HUES48 (cell line): Measurements from ENCODE around the gene TTC28.
"Not testable (repeated sequence)": the region's sequence is repeated elsewhere in the genome, so short reads cannot be mapped to it uniquely, and the experiment has no call there.

Experiments used
- H3K27ac ChIP-seq: one replicate; pipeline ENCODE4 v1.7.0; 2013; ENCODE audit warnings: low read depth, low read length, inconsistent platforms
- H3K27me3 ChIP-seq: 2 replicates; pipeline ENCODE4 v1.6.1; 2013; ENCODE audit warnings: mild to moderate bottlenecking, low read length; ENCODE audit not compliant: control insufficient read depth, insufficient read depth
- H3K36me3 ChIP-seq: 2 replicates; pipeline ENCODE4 v1.6.1; 2013; ENCODE audit warnings: low read length; ENCODE audit not compliant: control insufficient read depth, insufficient read depth
- H3K4me1 ChIP-seq: 2 replicates; pipeline ENCODE4 v1.6.1; 2013; ENCODE audit warnings: mild to moderate bottlenecking, low read length; ENCODE audit not compliant: control insufficient read depth, insufficient read depth
- H3K4me3 ChIP-seq: 2 replicates; pipeline ENCODE4 v1.5.1; 2013; ENCODE audit warnings: mild to moderate bottlenecking, low read depth, low read length
- H3K9ac ChIP-seq: 2 replicates; pipeline ENCODE4 v1.6.1; 2013; ENCODE audit warnings: mild to moderate bottlenecking, low read depth, low read length, moderate library complexity
- H3K9me3 ChIP-seq: 2 replicates; pipeline ENCODE4 v1.6.1; 2013; ENCODE audit warnings: low read length; ENCODE audit not compliant: control insufficient read depth, insufficient read depth

TTC28 gene

GRCh38 chr22:28094771-28095170, 584.9 kb downstream of the TTC28 start:
- H3K27ac ChIP-seq: no peak overlapping the region
- no peak overlapping the region for H3K9ac ChIP-seq
- H3K27me3 ChIP-seq: no peaks in the 10 kb centered on the region
- no peaks in the 10 kb centered on the region for H3K36me3 ChIP-seq
- no peak overlapping the region for H3K4me3 ChIP-seq
- no peaks in the 10 kb centered on the region for H3K9me3 ChIP-seq
- H3K4me1 ChIP-seq: no peaks in the 10 kb centered on the region

GRCh38 chr22:28093711-28094110, 585.9 kb downstream of the TTC28 start:
- no peaks in the 10 kb centered on the region for H3K36me3 ChIP-seq
- H3K27ac ChIP-seq: no peak overlapping the region
- no peak overlapping the region for H3K9ac ChIP-seq
- H3K9me3 ChIP-seq: no peaks in the 10 kb centered on the region
- H3K4me1 ChIP-seq: no peaks in the 10 kb centered on the region
- H3K4me3 ChIP-seq: no peak overlapping the region
- H3K27me3 ChIP-seq: no peaks in the 10 kb centered on the region

GRCh38 chr22:28091486-28091885, 588.2 kb downstream of the TTC28 start:
- no peaks in the 10 kb centered on the region for H3K36me3 ChIP-seq
- H3K4me1 ChIP-seq: no peaks in the 10 kb centered on the region
- H3K9me3 ChIP-seq: no peaks in the 10 kb centered on the region
- H3K4me3 ChIP-seq: no peak overlapping the region
- H3K9ac ChIP-seq: no peak overlapping the region
- no peak overlapping the region for H3K27ac ChIP-seq
- H3K27me3 ChIP-seq: no peaks in the 10 kb centered on the region

GRCh38 chr22:28089541-28089940, 590.1 kb downstream of the TTC28 start:
- H3K9me3 ChIP-seq, H3K4me3 ChIP-seq, H3K4me1 ChIP-seq, H3K36me3 ChIP-seq, H3K27me3 ChIP-seq, H3K27ac ChIP-seq, H3K9ac ChIP-seq: not testable (repeated sequence)

DNA sequence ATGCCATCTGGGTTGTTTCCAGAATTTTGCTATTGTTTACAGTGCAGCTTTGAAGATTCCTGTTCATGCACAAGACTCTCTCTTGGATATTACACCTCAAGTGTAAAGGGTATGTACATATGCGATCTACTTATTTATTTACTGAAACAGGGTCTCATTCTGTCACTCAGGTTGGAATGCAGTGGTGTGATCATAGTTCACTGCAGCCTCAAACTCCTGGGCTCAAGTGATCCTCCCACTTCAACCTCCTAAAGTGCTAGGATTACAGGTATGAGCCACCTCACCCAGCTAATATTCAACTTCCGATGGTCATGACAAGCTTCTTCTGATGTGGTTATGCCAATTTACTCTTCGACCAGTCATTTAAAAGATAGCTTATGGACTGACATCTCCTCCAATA, 602.5 kb downstream of the TTC28 start:
- no peak overlapping the region for H3K4me3 ChIP-seq
- H3K36me3 ChIP-seq: no peaks in the 10 kb centered on the region
- H3K9me3 ChIP-seq: peaks cover 2% of the 10 kb centered on the region; the same call in 1 of the 2 replicates
- no peaks in the 10 kb centered on the region for H3K27me3 ChIP-seq
- H3K27ac ChIP-seq: no peak overlapping the region
- H3K4me1 ChIP-seq: no peaks in the 10 kb centered on the region
- H3K9ac ChIP-seq: no peak overlapping the region

GRCh38 chr22:28075358-28075981, 604.2 kb downstream of the TTC28 start:
- no peaks in the 10 kb centered on the region for H3K27me3 ChIP-seq
- H3K4me3 ChIP-seq: no peak overlapping the region
- no peaks in the 10 kb centered on the region for H3K9me3 ChIP-seq
- no peak overlapping the region for H3K27ac ChIP-seq
- H3K9ac ChIP-seq: no peak overlapping the region
- H3K4me1 ChIP-seq: no peaks in the 10 kb centered on the region
- no peaks in the 10 kb centered on the region for H3K36me3 ChIP-seq

- Histone ChIP-seq H3K36me3 (no peaks in the 10 kb centered on the region), H3K4me1 (no peaks in the 10 kb centered on the region)
These were observed 605.1 kb downstream of the TTC28 start for GRCh38 chr22:28074526-28074925.

GRCh38 chr22:28072066-28072465, 607.6 kb downstream of the TTC28 start:
- Histone ChIP-seq H3K9ac (no peak overlapping the region), H3K27ac (no peak overlapping the region), H3K27me3 (no peaks in the 10 kb centered on the region), H3K36me3 (no peaks in the 10 kb centered on the region), H3K9me3 (no peaks in the 10 kb centered on the region), H3K4me1 (no peaks in the 10 kb centered on the region), H3K4me3 (no peak overlapping the region)

More at GRCh38 chr22:28074526-28074925, 605.1 kb downstream of the TTC28 start:
- H3K4me3 ChIP-seq: no peak overlapping the region
- H3K9ac ChIP-seq: no peak overlapping the region
- H3K9me3 ChIP-seq: no peaks in the 10 kb centered on the region
- no peaks in the 10 kb centered on the region for H3K27me3 ChIP-seq
- H3K27ac ChIP-seq: no peak overlapping the region

- Histone ChIP-seq H3K27ac (no peak overlapping the region), H3K4me3 (no peak overlapping the region), H3K9me3 (no peaks in the 10 kb centered on the region), H3K36me3 (no peaks in the 10 kb centered on the region), H3K27me3 (no peaks in the 10 kb centered on the region), H3K9ac (no peak overlapping the region), H3K4me1 (no peaks in the 10 kb centered on the region)
These were observed 610.8 kb downstream of the TTC28 start for GRCh38 chr22:28068826-28069225.

DNA sequence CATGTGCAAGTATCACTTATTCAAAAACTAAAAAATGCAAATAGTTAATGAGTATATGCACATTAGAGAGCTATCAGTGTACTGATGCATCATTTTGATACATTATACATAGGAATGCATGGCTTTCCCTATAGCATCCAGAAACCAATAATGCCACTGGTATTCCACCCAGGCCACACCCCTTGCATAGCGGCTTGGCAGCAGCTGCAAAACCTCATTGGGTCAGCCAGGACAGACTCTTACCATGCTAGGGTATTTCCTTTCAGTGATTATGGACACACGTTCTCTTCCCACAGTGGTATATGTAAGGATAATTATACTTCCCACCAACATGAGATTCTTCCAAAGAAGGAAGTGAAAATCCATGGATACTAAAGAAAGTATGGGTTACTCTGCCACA, 614.7 kb downstream of the TTC28 start:
- no peaks in the 10 kb centered on the region for H3K36me3 ChIP-seq
- H3K27ac ChIP-seq: no peak overlapping the region
- H3K9me3 ChIP-seq: no peaks in the 10 kb centered on the region
- no peak overlapping the region for H3K4me3 ChIP-seq
- H3K27me3 ChIP-seq: no peaks in the 10 kb centered on the region
- no peak overlapping the region for H3K9ac ChIP-seq
- H3K4me1 ChIP-seq: no peaks in the 10 kb centered on the region

DNA sequence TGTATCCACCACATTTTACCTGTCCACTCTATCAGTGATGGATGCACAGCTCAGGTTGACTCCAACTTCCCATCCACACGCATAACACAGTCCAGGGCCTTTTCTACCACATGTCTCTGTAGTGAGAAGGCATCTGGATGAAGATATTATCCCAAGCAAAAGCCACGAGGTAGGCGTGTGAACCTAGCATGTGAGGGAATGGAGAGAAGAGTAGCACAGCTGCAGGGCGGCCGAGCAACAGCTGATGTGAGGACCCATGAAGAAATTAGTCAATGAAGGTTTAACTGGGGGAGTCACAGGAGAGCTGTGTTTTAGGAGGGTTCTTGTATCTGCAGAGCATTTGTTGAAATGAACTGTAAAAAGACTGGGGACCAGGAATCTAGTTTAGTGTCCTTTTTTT, 616.0 kb downstream of the TTC28 start:
- H3K36me3 ChIP-seq: no peaks in the 10 kb centered on the region
- no peak overlapping the region for H3K9ac ChIP-seq
- no peaks in the 10 kb centered on the region for H3K9me3 ChIP-seq
- no peaks in the 10 kb centered on the region for H3K4me1 ChIP-seq
- H3K27ac ChIP-seq: no peak overlapping the region
- H3K27me3 ChIP-seq: no peaks in the 10 kb centered on the region
- H3K4me3 ChIP-seq: no peak overlapping the region

DNA sequence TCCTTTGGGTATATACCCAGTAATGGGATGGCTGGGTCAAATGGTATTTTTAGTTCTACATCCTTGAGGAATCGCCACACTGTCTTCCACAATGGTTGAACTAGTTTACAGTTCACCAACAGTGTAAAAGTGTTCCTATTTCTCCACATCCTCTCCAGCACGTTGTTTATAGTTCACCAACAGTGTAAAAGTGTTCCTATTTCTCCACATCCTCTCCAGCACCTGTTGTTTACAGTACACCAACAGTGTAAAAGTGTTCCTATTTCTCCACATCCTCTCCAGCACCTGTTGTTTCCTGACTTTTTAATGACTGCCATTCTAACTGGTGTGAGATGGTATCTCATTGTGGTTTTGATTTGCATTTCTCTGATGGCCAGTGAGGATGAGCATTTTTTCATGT, 619.0 kb downstream of the TTC28 start:
- not testable (repeated sequence) for H3K36me3 ChIP-seq, H3K9ac ChIP-seq, H3K27ac ChIP-seq, H3K4me1 ChIP-seq, H3K27me3 ChIP-seq, H3K9me3 ChIP-seq, H3K4me3 ChIP-seq
